Purkinje cell (primary cell): ENCODE data around the gene KLHL10. TPM values are rescaled to one million over a fixed set of nuclear protein-coding genes. Genes with fewer than 3 reads are reported as not detected.

Experiments used
- polyA plus RNA-seq: library from polyadenylated mRNA; unstranded; fragments of >200 nt; fragmentation: Nextera tagmentation; gene quantifications from 2 replicates; pipeline ENCODE4 v1.2.1, GENCODE V29; 2014

The KLHL10 gene
- polyA plus RNA-seq: not detected in 2 replicates

DNA sequence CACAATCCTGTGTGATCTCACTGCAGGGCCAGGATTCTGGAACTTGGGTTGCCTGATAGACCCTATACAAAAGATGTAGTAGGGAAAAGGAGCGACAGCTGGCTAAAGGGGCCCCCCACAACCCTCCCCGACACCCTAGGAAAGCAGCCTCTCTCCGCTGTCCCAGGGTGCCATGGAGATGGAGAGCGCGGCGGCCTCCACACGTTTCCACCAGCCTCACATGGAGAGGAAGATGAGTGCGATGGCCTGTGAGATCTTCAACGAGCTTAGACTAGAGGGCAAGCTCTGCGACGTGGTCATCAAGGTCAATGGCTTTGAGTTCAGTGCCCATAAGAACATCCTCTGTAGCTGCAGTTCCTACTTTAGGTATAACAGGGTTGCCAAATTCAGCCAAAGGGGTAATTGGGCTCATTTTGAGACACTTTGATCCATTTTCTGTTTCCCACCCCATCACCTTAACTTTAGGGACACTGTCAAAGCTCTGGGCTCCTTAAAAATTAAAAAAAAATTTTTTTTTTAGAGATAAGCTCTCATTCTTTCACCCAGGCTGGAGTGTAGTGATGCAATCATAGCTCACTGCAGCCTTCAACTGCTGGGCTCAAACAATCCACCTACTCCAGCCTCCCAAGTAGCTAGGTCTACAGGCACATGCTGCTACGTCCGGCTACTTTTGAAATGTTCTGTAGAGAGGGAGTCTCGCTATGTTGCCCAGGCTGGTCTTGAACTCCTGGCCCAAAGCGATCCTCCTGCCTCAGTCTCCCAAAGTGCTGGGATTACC, at the start of gene KLHL10:
TSS of gene KLHL10 (plus strand) at position 65 of the 778 bp plus-strand sequence. CDS start at position 173, 108 bp downstream.

DNA sequence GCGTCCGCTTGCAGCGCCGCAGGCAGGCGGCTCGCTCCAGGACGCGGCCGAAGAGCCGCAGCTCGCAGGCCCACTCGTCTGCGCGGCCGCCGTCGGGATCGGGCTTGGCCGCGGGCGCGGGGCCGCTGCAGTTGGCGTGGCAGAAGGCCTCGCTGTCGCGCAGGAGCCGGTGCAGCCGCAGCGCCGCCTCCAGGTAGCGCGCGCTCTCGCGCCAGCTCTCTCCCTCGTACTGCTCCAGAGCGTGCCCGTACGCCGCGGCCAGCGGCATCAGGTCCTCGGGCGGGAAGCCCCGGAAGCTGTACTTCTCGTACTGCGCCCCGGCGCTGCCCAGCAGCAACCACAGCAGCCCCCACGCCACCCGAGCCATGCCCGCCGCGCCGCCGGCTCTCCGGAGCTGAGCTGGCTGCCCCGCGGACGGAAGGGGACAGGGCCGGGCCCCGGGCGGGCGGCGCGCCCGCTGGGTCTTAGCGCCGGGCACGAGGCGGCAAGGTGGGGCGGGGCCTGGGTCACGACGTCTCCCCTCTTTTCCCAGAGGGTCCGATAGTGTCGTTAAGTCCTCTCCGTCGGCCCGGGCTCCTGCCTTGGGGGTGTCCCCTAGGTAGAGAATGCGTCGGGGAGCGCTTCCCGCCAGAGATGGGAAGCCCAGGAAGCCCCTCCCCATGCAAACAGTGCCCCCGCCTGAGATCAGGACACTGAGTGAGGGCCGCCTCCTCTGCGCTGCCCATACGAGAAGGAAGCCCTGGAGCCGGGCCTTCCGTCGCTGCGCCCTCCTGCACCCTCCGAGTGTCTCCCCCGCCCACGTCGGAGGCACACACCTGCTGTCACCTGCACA, 25.9 kb upstream of the KLHL10 start, which contains the start of gene P3H4:
TSS of gene P3H4 (minus strand) at position 401 of the 832 bp plus-strand sequence. CDS start at position 367, 34 bp downstream.

GRCh38 chr17:41812381-41813151, 25.1 kb upstream of the KLHL10 start, which contains the start of gene FKBP10:
FKBP10 (plus strand) TSS chr17:41813004; CDS start chr17:41813035, 31 bp downstream.

GRCh38 chr17:41835800-41836549, 1.6 kb upstream of the KLHL10 start, which contains the start of gene NT5C3B:
NT5C3B (minus strand) TSS chr17:41836232; CDS start chr17:41836193, 39 bp downstream.

DNA sequence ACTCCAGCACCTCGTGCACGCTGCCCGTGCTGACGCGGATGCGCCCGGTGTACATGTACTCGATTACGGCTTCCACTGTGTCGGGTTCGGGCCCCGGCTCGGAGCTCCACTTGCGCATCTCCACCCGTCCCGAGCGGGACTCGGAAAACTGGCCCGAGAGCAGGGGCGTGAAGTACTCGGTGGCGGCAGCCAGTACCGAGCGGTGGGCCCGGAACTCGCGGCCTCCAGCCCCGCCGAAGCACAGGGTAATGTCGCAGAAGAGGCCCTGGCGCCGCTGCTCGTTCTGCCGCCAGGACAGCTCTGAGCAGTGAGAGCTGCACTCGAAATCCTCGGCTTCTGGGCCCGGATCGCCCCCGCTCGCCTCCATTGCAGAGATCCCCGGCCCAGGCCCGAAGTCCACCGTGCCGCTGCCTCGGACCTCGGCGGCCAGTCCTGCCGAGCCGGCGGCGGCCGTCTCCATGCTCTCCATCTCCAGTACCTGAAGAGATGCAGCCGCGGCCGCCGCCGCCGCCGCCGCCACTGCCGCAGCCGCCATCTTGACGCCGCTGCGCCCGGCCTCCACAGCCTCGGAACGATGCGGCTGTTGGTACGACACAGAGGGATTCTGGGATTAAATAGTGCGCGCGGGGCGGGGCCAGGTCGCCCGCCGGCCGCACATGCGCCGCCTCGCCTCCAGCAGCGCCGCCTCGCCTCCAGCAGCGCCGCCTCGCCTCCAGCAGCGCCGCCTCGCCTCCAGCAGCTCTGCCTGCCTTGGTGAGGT, 27.4 kb downstream of the KLHL10 start, which contains the start of gene KLHL11:
TSS of gene KLHL11 (minus strand) at position 588 of the 760 bp plus-strand sequence. CDS start at position 535, 53 bp downstream.

Other genes with a start within 250 kb of the KLHL10 start
- gene KRT16, start 225.1 kb upstream of the KLHL10 start, polyA plus RNA-seq: 0.52 and 0.63 TPM in 2 replicates
- gene KRT17, start 213.2 kb upstream of the KLHL10 start, polyA plus RNA-seq: 10.7 and 38.0 TPM in 2 replicates
- gene EIF1, start 148.9 kb upstream of the KLHL10 start, polyA plus RNA-seq: 1,476 and 1,572 TPM in 2 replicates
- gene GAST, start 125.5 kb upstream of the KLHL10 start, polyA plus RNA-seq: not detected in 2 replicates
- gene HAP1, start 103.2 kb upstream of the KLHL10 start, polyA plus RNA-seq: 0.27 and 1.7 TPM in 2 replicates
- gene JUP, start 51.1 kb upstream of the KLHL10 start, polyA plus RNA-seq: 0.70 and 1.6 TPM in 2 replicates
- 0.55 and 0.83 TPM in 2 replicates for gene P3H4, start 25.9 kb upstream of the KLHL10 start, polyA plus RNA-seq
- 0.62 and 0.63 TPM in 2 replicates for gene FKBP10, start 24.8 kb upstream of the KLHL10 start, polyA plus RNA-seq
- 20.8 and 22.5 TPM in 2 replicates for gene NT5C3B, start 1.6 kb upstream of the KLHL10 start, polyA plus RNA-seq
- gene KLHL11, start 27.6 kb downstream of the KLHL10 start, polyA plus RNA-seq: 3.2 and 5.1 TPM in 2 replicates
- gene ACLY, start 81.1 kb downstream of the KLHL10 start, polyA plus RNA-seq: 40.6 and 43.7 TPM in 2 replicates
- gene ODAD4, start 92.8 kb downstream of the KLHL10 start, polyA plus RNA-seq: 6.8 TPM in 1 of 2 replicates, not detected in the other
- gene CNP, start 129.0 kb downstream of the KLHL10 start, polyA plus RNA-seq: 5.6 and 7.3 TPM in 2 replicates
- gene DNAJC7, start 179.6 kb downstream of the KLHL10 start, polyA plus RNA-seq: 58.9 and 120 TPM in 2 replicates
- 0.69 and 1.6 TPM in 2 replicates for gene NKIRAS2, start 182.3 kb downstream of the KLHL10 start, polyA plus RNA-seq
- 0.91 and 2.4 TPM in 2 replicates for gene C17orf113, start 212.8 kb downstream of the KLHL10 start, polyA plus RNA-seq